ENCODE results near the gene CD163L1. TPM values are rescaled to one million over a fixed set of nuclear protein-coding genes. Genes with fewer than 3 reads are reported as not detected.

Gene CD163L1
- total RNA-seq, 1 donor from 2014 or later, result not detected

DNA sequence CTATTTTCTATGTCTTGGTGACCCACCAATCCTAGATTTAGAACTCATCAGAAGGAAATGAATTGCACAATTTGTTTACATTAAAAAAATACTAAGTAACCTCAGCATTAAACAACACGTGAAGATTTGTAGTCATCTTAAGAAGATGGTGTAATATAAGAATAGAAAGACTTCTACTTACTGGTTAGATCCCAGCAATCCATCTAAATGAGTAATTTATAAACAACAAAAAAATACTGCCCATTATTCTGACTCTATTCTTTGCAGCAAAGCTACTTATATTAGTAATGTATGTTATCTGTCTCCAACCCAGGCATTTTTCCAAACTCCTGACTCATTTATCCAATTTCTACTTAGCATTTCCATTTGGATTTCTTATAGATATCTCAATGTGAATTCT, 67.8 kb downstream of the CD163L1 start:
- Mint-ChIP-seq H3K27ac (no peak overlapping the region), H3K4me3 (no peak overlapping the region), H3K27me3 (peaks cover 6% of the 10 kb centered on the region), H3K4me1 (no peaks in the 10 kb centered on the region), H3K9me3 (no peaks in the 10 kb centered on the region), H3K36me3 (ENCODE audit: low read depth) (no peaks in the 10 kb centered on the region)
- intact Hi-C loops (cut with micrococcal nuclease), result no loop called here
- DNase-seq, result no peak

DNA sequence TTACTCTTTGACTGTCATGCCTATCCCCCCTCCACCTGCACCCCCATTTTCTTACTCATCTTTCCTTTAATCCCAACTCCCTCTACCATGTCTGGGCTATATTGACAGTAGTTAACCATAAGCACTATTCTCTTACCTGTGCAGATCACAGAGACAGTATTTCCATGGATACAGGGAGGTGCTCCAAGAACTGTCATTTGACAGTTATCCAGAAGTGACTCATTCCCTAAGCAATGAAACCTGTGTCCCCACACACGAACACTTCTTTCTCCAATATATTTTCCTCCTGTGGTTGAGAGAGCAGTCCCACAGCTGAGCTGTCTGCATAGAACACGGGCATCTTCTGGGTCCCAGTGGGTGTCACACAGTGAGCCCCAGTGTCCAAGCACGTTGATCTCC, 68.8 kb downstream of the CD163L1 start:
- Mint-ChIP-seq H3K4me3 (no peak overlapping the region), H3K27me3 (peaks cover 4% of the 10 kb centered on the region), H3K4me1 (no peaks in the 10 kb centered on the region), H3K36me3 (ENCODE audit: low read depth) (no peaks in the 10 kb centered on the region), H3K9me3 (no peaks in the 10 kb centered on the region), H3K27ac (no peak overlapping the region)
- no peak for DNase-seq
- intact Hi-C loops (cut with micrococcal nuclease), result no loop called here

DNA sequence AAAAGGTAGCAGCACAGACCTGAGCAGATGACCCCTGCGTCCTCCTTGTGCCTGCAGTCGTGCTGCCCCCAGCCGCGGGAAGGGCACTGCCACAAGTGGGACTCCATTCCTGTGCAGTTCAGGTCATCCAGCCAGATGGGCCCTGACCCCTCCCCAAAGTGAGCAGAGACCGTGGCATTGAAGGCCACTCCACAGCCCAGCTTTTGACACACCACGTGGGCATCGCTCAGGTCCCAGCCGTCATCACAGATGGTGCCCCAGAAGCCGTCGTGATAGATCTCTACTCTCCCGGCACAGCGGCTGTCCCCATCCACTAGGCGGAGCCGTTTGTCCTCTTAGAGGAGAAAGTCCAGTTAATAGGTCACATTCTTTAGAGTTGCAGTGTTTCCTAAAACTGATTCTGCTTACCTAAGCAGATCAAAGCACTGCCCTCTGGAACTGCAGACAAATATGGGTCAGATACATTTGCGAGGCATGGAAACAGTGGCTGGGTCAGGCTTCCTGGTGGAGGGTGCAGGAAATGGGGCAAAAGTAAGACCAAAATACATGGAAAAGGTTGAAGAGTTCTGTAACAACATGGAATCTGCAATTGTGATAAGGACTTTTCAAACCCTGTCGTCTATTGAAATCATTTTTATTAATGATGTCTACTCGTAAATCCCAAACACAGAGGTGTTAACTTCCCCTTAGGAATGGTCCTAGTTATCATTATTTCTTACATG, 69.4 kb downstream of the CD163L1 start:
- DNase-seq, result peak; percentile 61
- Mint-ChIP-seq H3K4me1 (no peaks in the 10 kb centered on the region), H3K4me3 (no peak overlapping the region), H3K36me3 (ENCODE audit: low read depth) (no peaks in the 10 kb centered on the region), H3K27ac (no peak overlapping the region), H3K9me3 (no peaks in the 10 kb centered on the region), H3K27me3 (peaks cover 4% of the 10 kb centered on the region)
- intact Hi-C loops (cut with micrococcal nuclease), result no loop called here

DNA sequence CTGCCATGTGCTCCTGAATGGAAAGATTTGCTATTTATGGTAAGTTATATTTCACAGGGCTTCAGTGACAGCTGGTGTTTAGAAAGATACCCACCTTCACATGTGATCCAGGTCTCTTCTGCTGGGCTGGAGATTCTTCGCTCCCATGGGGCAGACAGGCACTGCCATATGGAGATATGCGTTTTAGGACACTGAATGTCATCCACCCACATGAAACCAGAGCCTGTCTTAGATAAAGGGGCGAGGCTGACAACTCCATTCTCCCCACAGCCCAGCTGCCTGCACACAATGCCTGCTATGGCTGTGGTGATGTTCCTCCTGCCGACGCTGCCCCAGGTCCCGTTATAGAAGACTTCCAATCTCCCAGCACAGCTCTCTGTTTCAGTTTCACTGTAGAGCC, 70.7 kb downstream of the CD163L1 start:
- Mint-ChIP-seq H3K27ac (no peak overlapping the region), H3K36me3 (ENCODE audit: low read depth) (no peaks in the 10 kb centered on the region), H3K4me1 (no peaks in the 10 kb centered on the region), H3K9me3 (no peaks in the 10 kb centered on the region), H3K4me3 (no peak overlapping the region), H3K27me3 (peaks cover 4% of the 10 kb centered on the region)
- DNase-seq, result no peak
- intact Hi-C loops (cut with micrococcal nuclease), result no loop called here

DNA sequence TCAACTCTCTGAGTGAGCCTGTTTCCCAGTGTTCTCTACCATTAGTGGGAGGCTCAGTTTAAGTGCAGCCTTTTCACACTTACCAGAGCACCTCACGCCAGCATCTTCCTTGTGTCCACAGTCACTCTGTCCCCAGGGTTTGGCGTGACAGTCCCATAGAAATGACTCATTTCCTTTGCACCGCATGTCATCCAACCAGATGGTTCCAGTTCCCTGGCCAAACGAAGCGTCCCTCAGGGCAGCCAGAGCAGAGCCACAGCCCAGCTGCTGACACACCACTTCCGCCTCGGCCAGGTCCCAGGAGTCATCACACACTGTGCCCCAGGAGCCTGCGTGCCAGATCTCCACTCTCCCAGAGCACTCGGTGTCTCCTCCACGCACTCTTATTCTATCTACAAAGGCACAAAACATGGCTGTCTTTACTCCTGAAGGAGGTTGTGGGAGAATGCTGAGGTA, 74.7 kb downstream of the CD163L1 start:
- Mint-ChIP-seq H3K27ac (no peak overlapping the region), H3K4me3 (no peak overlapping the region), H3K27me3 (peaks cover 12% of the 10 kb centered on the region)

DNA sequence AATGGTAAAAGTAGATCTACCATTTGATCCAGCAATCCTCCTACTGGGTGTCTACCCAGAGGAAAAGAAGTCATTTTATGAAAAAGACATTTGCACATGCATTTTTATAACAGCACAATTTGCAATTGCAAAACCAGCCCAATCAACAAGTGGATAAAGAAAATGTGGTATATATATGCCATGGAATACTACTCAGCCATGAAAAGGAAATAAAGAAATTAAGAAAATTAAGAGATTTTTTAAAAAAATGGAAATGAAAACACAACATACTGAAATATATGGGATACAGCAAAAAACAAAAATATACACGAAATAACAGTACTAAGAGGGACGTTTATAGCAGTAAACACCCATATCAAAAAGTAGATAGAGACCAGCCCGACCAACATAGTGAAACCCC, 81.2 kb downstream of the CD163L1 start:
- Mint-ChIP-seq H3K27me3 (peaks cover 23% of the 10 kb centered on the region), H3K9me3 (no peaks in the 10 kb centered on the region), H3K4me1 (no peaks in the 10 kb centered on the region), H3K27ac (no peak overlapping the region), H3K36me3 (ENCODE audit: low read depth) (no peaks in the 10 kb centered on the region), H3K4me3 (no peak overlapping the region)
- intact Hi-C loops (cut with micrococcal nuclease), result no loop called here
- DNase-seq, result no peak

More for the DNA sequence above, 74.7 kb downstream of the CD163L1 start:
- H3K9me3 Mint-ChIP-seq, result no peaks in the 10 kb centered on the region
- no peak for DNase-seq
- no peaks in the 10 kb centered on the region for H3K4me1 Mint-ChIP-seq
- H3K36me3 Mint-ChIP-seq (ENCODE audit: low read depth), result no peaks in the 10 kb centered on the region
- intact Hi-C loops (cut with micrococcal nuclease), result no loop called here

DNA sequence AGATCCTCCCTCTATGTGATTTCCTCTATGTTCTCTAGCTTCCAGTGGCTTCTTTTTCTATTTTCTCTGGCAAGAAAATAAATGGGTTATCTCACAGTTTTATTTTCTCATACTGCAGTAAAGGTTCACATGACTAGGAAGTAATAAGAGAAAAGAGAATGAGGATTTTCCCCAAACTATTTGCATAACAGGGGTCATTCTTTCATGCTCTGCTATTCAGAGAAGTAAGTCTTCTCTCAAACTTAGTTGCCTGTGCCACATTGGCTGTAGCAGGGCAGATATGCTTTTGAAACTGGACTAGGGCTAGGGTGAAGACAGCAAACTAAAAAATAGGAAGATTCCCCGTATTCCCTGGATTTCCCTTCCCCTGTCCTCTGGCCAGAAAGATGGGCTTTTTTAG, 82.7 kb downstream of the CD163L1 start:
- H3K27ac Mint-ChIP-seq, result no peak overlapping the region
- no peaks in the 10 kb centered on the region for H3K4me1 Mint-ChIP-seq
- intact Hi-C loops (cut with micrococcal nuclease), result no loop called here
- no peaks in the 10 kb centered on the region for H3K36me3 Mint-ChIP-seq (ENCODE audit: low read depth)
- H3K27me3 Mint-ChIP-seq, result peaks cover 23% of the 10 kb centered on the region
- no peak overlapping the region for H3K4me3 Mint-ChIP-seq
- DNase-seq, result no peak
- H3K9me3 Mint-ChIP-seq, result no peaks in the 10 kb centered on the region

DNA sequence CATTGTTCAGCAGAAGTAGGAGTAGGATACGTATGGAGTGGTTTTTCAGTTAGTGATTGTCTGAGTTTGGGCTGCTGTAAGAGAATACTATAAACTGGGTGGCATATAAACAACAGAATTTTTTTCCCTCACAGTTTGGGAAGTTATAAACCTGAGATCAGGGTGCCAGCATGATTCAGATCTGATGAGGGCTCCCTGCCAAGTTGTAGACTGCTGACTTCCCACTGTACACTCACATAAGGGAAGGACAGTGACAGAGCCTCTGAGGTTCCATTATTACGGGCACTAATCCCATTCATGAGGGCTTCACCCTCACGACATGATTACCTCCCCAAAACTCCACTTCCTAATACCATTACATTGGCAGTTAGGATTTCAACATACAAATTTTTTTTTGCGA, 89.4 kb downstream of the CD163L1 start:
- Mint-ChIP-seq H3K36me3 (ENCODE audit: low read depth) (no peaks in the 10 kb centered on the region), H3K4me1 (peaks cover 2% of the 10 kb centered on the region), H3K27me3 (peaks cover 18% of the 10 kb centered on the region), H3K9me3 (no peaks in the 10 kb centered on the region), H3K4me3 (no peak overlapping the region), H3K27ac (no peak overlapping the region)
- intact Hi-C loops (cut with micrococcal nuclease), result no loop called here
- no peak for DNase-seq

DNA sequence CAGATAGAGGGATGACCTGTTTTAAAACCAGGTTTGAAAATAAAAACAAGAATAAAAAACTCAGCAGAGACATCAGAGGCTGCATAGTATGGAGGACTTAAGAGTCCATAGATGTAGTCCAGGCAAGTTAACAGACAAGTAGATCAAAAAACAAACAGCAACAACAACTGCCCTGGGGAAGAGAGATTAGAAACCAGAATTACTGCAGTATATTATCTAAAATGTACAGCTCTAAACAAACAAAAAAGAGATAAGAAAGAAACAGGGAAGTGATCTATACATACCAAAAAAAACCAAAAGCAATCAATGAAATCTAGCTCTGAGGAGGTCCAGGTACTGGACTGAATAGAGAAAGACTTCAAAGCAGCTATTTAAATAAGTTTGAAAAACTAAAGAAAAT, 91.3 kb downstream of the CD163L1 start:
- H3K4me3 Mint-ChIP-seq, result no peak overlapping the region
- no peaks in the 10 kb centered on the region for H3K9me3 Mint-ChIP-seq
- DNase-seq, result no peak
- H3K4me1 Mint-ChIP-seq, result peaks cover 2% of the 10 kb centered on the region
- intact Hi-C loops (cut with micrococcal nuclease), result no loop called here
- no peak overlapping the region for H3K27ac Mint-ChIP-seq
- no peaks in the 10 kb centered on the region for H3K36me3 Mint-ChIP-seq (ENCODE audit: low read depth)
- H3K27me3 Mint-ChIP-seq, result peaks cover 23% of the 10 kb centered on the region

DNA sequence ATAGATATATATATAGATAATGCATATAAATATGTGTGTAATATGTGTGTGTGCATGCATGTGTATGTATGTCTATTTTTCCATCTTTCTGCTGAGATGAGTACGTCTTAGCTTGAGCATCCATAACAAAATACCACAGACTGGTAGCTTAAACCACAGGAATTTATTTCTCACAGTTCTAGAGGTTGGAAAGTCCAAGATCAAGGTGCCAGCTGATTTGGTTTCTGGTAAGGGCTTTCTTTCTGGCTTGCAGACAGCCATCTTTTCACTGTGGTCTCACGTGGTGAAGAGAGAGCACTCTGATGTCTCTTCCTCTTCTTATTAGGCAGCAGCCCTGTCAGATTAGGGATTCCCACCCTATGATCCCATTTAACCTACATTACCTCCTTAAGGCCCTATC, 92.8 kb downstream of the CD163L1 start:
- no peaks in the 10 kb centered on the region for H3K36me3 Mint-ChIP-seq (ENCODE audit: low read depth)
- intact Hi-C loops (cut with micrococcal nuclease), result no loop called here
- H3K4me3 Mint-ChIP-seq, result no peak overlapping the region
- no peak for DNase-seq
- peaks cover 6% of the 10 kb centered on the region for H3K4me1 Mint-ChIP-seq
- H3K9me3 Mint-ChIP-seq, result peaks cover 3% of the 10 kb centered on the region
- no peak overlapping the region for H3K27ac Mint-ChIP-seq
- peaks cover 19% of the 10 kb centered on the region for H3K27me3 Mint-ChIP-seq

DNA sequence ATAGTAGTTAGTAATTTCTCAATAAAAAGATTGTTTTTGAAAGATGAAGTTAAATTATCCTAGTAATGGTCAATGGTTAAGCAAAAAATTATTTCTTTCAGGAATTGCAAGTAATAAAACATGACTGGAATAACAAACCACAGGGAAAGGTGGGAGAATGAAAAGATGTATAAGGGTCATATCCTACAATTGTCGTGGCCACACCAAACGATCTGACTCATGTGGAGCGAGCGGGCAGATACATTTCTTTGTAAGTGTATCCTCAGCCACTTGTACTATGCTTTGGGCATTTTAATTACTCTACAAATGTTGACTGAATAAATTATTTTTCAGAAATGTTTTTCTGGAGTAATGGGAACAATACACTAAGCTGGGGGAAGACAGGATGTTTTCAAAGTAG, 94.5 kb downstream of the CD163L1 start:
- intact Hi-C loops (cut with micrococcal nuclease), result no loop called here
- Mint-ChIP-seq H3K9me3 (peaks cover 7% of the 10 kb centered on the region), H3K4me3 (no peak overlapping the region)

DNA sequence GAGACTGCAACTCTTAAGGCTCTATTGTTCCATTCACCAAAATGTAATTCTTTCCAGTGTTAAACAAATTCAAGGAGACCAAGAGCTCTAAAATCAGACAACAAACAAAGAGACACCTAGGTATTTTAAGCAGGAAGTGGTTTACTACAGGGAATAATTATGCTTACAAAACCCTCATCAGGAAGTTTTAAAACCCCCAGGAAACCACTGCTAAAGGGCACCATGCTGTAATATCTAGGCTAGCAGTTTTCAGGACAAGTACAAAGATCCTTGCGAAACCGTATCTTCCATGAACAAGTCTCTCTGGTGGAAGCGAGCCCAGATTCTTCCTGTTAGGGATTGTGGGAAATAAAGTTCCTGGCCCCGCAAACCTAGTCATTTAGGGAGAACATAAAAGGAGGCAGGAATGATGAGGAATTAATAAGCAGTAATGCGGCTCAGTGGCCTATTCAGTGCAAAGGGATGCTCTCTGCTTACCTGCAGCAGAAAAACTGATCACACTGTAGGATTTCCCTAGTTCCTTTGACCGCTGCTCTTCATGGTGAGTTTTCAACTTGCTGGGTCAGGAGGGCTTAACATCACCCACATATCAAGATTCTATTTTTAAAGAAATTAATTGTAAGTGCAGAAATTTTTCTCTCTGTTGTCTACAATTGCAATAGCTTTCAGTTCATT, 97.3 kb downstream of the CD163L1 start:
- no peak for DNase-seq
- intact Hi-C loops (cut with micrococcal nuclease), result no loop called here
- Mint-ChIP-seq H3K4me3 (peak overlapping the region; percentile 52), H3K36me3 (ENCODE audit: low read depth) (peaks cover 4% of the 10 kb centered on the region), H3K27me3 (peaks cover 5% of the 10 kb centered on the region), H3K9me3 (peaks cover 17% of the 10 kb centered on the region), H3K27ac (peak overlapping the region; percentile 25), H3K4me1 (peaks cover 11% of the 10 kb centered on the region)

More for the DNA sequence above, 94.5 kb downstream of the CD163L1 start:
- no peak overlapping the region for H3K27ac Mint-ChIP-seq
- peaks cover 15% of the 10 kb centered on the region for H3K27me3 Mint-ChIP-seq
- H3K4me1 Mint-ChIP-seq, result peaks cover 6% of the 10 kb centered on the region
- peaks cover 2% of the 10 kb centered on the region for H3K36me3 Mint-ChIP-seq (ENCODE audit: low read depth)
- no peak for DNase-seq

DNA sequence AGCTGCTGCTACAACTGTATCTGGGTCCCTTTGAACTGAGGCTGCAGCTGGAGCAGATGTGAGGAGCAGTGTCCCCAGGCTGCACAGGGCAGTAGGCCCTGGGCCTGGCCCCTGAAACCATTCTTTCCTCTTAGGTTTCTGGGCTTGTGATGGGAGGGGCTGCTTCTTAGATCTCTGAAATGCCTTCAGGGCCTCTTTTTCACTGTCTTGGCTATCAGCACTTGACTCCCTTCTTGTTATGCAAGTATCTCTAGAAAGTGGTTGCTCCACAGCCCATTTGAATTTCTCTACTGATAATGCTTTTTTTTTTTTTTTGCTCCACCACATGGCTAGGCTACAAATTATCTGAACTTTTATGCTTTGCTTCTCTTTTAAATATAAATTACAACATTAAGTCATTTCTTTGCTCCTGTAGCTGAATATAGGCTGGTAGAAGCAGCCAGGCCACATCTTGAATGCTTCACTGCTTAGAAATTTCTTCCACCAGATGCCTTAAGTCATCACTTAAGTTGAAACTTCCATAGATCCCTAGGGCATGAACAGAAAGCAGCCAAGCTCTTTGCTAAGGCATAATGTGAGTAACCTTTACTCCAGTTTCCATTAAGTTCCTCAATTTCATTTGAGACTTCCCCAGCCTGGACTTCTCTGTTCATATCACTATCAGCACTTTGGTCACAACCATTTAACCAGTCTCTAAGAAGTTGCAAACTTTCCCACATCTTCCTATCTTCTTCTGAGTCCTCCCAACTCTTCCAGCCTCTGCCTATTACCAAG, 98.9 kb downstream of the CD163L1 start:
- Mint-ChIP-seq H3K27ac (no peak overlapping the region), H3K4me1 (peaks cover 10% of the 10 kb centered on the region), H3K36me3 (ENCODE audit: low read depth) (peaks cover 4% of the 10 kb centered on the region), H3K4me3 (no peak overlapping the region), H3K27me3 (peaks cover 5% of the 10 kb centered on the region), H3K9me3 (peaks cover 17% of the 10 kb centered on the region)
- intact Hi-C loops (cut with micrococcal nuclease), result no loop called here
- DNase-seq, result no peak

DNA sequence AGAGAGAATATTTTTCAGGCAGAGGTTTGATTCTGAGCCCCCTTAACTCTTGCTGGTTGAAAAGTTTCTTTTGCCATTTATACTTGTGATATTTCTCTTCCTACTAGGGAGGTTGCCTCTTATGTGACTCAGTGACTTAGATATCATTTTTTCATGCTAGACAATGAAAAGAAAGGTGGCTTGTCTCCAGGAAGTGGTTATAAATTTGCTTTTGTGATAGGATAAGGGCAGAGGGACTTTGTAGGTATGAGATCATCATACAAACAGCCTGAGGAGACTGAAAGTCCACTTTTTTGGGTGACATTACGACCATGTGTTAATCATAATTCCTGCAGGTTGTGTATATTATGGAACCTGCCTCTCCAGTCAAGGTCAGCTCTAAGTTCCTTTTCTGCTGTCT, 104.3 kb downstream of the CD163L1 start:
- Mint-ChIP-seq H3K9me3 (peaks cover 22% of the 10 kb centered on the region), H3K36me3 (ENCODE audit: low read depth) (peaks cover 2% of the 10 kb centered on the region), H3K4me1 (peaks cover 9% of the 10 kb centered on the region), H3K27me3 (no peaks in the 10 kb centered on the region), H3K4me3 (no peak overlapping the region), H3K27ac (no peak overlapping the region)
- DNase-seq, result no peak
- intact Hi-C loops (cut with micrococcal nuclease), result no loop called here
